ENCODE measurements around the gene MILR1. TPM values are rescaled to one million over a fixed set of nuclear protein-coding genes. Genes with fewer than 3 reads are reported as not detected.

MILR1 gene
- total RNA-seq, 1 experiment from 2014 or later: not detected

DNA sequence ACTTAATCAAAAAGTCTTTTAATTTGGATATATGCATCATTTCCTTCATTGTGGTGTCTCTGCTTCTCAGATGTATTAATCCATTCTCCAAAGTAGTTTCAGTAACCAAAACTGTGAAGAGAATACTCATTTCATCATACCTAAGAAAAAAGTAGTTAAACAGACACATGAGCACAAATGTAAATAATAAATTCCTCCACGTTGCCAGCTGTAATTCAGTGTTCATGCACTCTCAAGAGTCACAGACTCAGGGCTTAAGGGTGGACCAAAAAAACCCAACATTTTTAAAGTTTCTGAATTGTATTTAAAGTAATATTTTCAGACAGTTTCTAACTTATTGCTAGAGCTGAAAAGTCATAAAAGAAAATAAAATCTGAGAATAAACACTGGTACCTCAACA, 28.9 kb downstream of the MILR1 start:
- TF ChIP-seq ZNF671 (CRISPR knock-in tag; IDR thresholded peaks at IDR 0.05): no peak
- TF ChIP-seq ATF2 (CRISPR knock-in tag; IDR thresholded peaks at IDR 0.05; ENCODE audit: borderline replicate concordance, low read depth): no peak
- TF ChIP-seq FOXK1 (CRISPR knock-in tag; IDR thresholded peaks at IDR 0.05): no peak
- no peak for TF ChIP-seq ZNF121 (CRISPR knock-in tag; IDR thresholded peaks at IDR 0.05)
- TF ChIP-seq PRDM15 (CRISPR knock-in tag; IDR thresholded peaks at IDR 0.05): no peak
- TF ChIP-seq, protein P1, sequence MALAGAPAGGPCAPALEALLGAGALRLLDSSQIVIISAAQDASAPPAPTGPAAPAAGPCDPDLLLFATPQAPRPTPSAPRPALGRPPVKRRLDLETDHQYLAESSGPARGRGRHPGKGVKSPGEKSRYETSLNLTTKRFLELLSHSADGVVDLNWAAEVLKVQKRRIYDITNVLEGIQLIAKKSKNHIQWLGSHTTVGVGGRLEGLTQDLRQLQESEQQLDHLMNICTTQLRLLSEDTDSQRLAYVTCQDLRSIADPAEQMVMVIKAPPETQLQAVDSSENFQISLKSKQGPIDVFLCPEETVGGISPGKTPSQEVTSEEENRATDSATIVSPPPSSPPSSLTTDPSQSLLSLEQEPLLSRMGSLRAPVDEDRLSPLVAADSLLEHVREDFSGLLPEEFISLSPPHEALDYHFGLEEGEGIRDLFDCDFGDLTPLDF (CRISPR knock-in tag; IDR thresholded peaks at IDR 0.05): no peak
- TF ChIP-seq, protein P2, sequence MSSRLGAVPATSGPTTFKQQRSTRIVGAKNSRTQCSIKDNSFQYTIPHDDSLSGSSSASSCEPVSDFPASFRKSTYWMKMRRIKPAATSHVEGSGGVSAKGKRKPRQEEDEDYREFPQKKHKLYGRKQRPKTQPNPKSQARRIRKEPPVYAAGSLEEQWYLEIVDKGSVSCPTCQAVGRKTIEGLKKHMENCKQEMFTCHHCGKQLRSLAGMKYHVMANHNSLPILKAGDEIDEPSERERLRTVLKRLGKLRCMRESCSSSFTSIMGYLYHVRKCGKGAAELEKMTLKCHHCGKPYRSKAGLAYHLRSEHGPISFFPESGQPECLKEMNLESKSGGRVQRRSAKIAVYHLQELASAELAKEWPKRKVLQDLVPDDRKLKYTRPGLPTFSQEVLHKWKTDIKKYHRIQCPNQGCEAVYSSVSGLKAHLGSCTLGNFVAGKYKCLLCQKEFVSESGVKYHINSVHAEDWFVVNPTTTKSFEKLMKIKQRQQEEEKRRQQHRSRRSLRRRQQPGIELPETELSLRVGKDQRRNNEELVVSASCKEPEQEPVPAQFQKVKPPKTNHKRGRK (CRISPR knock-in tag; IDR thresholded peaks at IDR 0.05; ENCODE audit: borderline replicate concordance): no peak
- TF ChIP-seq, protein P3, sequence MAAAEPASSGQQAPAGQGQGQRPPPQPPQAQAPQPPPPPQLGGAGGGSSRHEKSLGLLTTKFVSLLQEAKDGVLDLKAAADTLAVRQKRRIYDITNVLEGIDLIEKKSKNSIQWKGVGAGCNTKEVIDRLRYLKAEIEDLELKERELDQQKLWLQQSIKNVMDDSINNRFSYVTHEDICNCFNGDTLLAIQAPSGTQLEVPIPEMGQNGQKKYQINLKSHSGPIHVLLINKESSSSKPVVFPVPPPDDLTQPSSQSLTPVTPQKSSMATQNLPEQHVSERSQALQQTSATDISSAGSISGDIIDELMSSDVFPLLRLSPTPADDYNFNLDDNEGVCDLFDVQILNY (CRISPR knock-in tag; IDR thresholded peaks at IDR 0.05): no peak
- no peak for TF ChIP-seq ZNF138 (CRISPR knock-in tag; conservative IDR thresholded peaks at IDR 0.05)
- no peak for TF ChIP-seq SMAD3 (CRISPR knock-in tag; IDR thresholded peaks at IDR 0.05; ENCODE audit: borderline replicate concordance)
- ChIA-PET CTCF (interaction anchor here (1.1 to 1.8 kb wide), 2 partner anchors 13 to 58 kb away, joined by 3 to 8 read pairs; no protein-coding TSS in a partner anchor), POLR2A (interaction anchor here (0.6 kb wide), 1 partner anchor 134 kb away, joined by 5 read pairs; no protein-coding TSS in a partner anchor)
- Mint-ChIP-seq H3K36me3 (peaks cover 29% of the 10 kb centered on the region), H3K27me3 (ENCODE audit: low read depth) (no peaks in the 10 kb centered on the region), H3K27ac (no peak overlapping the region), H3K4me3 (no peak overlapping the region), H3K4me1 (no peaks in the 10 kb centered on the region), H3K9me3 (no peaks in the 10 kb centered on the region)
- ATAC-seq (no peak), DNase-seq (ENCODE audit: low spot score) (no peak)

GRCh38 chr17:64480951-64481350, 32.0 kb downstream of the MILR1 start:
- ChIA-PET POLR2A (no interaction called here), CTCF (interaction anchor here (1.4 kb wide), 1 partner anchor 10 kb away, joined by 3 read pairs; no protein-coding TSS in a partner anchor)
- Mint-ChIP-seq H3K36me3 (peaks cover 59% of the 10 kb centered on the region), H3K27ac (no peak overlapping the region), H3K4me1 (no peaks in the 10 kb centered on the region), H3K4me3 (no peak overlapping the region), H3K27me3 (ENCODE audit: low read depth) (no peaks in the 10 kb centered on the region), H3K9me3 (no peaks in the 10 kb centered on the region)
- no peak for DNase-seq (ENCODE audit: low spot score)
- ATAC-seq: no peak
- TF ChIP-seq, protein P4, sequence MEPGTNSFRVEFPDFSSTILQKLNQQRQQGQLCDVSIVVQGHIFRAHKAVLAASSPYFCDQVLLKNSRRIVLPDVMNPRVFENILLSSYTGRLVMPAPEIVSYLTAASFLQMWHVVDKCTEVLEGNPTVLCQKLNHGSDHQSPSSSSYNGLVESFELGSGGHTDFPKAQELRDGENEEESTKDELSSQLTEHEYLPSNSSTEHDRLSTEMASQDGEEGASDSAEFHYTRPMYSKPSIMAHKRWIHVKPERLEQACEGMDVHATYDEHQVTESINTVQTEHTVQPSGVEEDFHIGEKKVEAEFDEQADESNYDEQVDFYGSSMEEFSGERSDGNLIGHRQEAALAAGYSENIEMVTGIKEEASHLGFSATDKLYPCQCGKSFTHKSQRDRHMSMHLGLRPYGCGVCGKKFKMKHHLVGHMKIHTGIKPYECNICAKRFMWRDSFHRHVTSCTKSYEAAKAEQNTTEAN (CRISPR knock-in tag; IDR thresholded peaks at IDR 0.05): no peak
- TF ChIP-seq PRDM15 (CRISPR knock-in tag; IDR thresholded peaks at IDR 0.05) (no peak), TEAD4 (CRISPR knock-in tag; IDR thresholded peaks at IDR 0.05) (no peak), GTF2I (CRISPR knock-in tag; conservative IDR thresholded peaks at IDR 0.05) (no peak), ARID4B (CRISPR knock-in tag; IDR thresholded peaks at IDR 0.05; ENCODE audit: borderline replicate concordance) (no peak)
